HG02763 (cell line): ENCODE results near the gene NPIPB9.

Source experiments
- ATAC-seq: cut with Tn5 transposase; IDR thresholded peaks from one replicate; pipeline ENCODE4 v1.9.1; 2021; ENCODE audit warnings: mild to moderate bottlenecking, moderate library complexity; ENCODE audit not compliant: unreplicated experiment

NPIPB9 gene

DNA sequence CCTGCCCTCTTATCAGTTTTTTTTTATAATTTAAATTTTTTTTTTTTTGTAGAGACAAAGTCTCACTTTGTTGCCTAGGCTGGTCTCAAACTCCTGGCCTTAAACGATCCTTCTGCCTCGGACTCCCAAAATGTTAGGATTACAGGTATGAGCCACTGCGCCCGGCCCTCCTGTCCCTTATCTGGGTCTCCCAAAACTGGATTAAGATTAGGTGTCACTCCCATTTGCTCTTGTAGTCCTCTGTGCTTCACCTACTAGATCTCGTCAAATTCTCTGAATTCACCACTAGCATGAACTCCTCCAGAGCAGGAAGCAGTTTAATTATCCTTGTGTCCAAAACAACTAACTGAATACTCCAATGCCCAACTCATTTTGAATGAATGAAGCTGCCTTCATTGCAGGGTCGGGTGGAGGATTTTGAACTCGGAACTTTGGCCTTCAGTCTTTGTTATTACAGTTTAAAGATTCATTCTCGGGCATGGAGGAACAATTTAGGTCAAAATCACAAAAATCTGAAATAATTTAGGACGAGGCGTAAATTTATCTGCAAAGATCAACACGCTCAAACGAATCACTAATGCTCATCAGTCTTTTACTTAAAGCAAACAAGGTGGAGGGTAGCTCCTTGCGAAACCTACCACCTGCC lies 70.4 kb downstream of the NPIPB9 start:
- ATAC-seq: no peak
